SKM-1 (cell line): ENCODE measurements around the gene RIMBP2.

ENCODE experiments used
- DNase-seq: peaks from one replicate; lab custom pipeline; 2025; ENCODE audit not compliant: unreplicated experiment; lab: John Stamatoyannopoulos, UW

The RIMBP2 gene

GRCh38 chr12:130470969-130471368 is 245.1 kb downstream of the RIMBP2 start:
- DNase-seq, result no peak

DNA sequence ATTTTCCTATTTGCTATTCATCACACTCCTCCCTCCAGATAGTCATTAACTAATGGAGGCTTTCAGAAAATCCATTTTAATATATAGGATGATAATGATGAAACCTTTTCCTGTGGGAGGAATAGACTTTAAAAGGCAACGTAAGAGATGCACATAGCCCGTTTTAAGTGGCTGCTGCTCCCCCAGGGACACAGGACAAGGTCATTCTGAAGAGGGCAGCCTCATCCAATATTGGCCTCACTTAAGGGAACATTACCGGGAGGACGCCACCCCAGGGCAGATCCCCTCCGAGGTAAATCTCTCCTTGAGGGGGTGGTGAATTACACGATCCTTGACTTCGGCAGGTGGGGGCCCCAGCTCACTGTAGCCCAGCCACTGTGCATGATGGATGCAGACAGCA is 246.5 kb downstream of the RIMBP2 start:
- DNase-seq, result no peak

- DNase-seq, result no peak
Observed at GRCh38 chr12:130468700-130469245, 247.3 kb downstream of the RIMBP2 start.

DNA sequence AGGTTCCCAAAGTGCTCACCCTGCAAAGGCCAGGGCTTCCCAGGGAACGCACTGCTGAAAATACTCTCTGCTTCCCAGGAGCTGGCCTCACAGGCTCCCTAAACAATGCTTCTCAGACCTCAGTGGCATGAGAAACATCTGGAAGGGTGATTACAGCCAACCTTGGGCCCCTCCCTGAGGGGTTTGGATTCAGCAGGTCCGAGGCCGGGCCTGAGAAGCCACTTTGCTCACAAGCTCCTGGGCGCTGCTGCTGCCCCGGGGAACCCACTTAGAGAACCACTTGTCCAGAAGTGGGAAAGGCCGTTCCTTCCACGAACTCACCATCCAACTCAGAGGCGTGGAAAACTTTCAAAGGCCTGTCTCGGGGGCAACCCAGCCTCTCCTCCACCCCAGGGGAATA is 247.9 kb downstream of the RIMBP2 start:
- DNase-seq, result no peak

- no peak for DNase-seq
Observed at GRCh38 chr12:130465626-130466025, 250.5 kb downstream of the RIMBP2 start.

DNA sequence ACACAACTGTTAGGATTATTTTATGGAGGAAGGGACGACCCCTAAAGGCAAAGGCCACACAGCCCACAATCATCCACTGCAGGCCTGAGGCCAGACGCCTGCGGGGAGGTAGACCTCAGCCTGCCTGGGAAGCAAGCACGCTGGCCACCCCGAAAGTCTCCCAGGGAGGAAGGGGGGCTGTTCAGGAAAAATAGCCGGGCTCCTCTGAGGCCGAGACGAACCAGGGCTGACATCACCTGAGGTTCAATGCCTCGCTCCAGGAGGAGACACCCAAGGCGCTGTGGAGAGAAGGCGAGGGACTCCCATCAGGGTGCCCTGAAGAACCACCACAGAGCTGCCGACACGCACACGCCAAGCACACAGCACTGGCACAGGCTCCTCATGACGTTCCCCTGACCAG is 251.1 kb downstream of the RIMBP2 start:
- DNase-seq, result no peak

DNA sequence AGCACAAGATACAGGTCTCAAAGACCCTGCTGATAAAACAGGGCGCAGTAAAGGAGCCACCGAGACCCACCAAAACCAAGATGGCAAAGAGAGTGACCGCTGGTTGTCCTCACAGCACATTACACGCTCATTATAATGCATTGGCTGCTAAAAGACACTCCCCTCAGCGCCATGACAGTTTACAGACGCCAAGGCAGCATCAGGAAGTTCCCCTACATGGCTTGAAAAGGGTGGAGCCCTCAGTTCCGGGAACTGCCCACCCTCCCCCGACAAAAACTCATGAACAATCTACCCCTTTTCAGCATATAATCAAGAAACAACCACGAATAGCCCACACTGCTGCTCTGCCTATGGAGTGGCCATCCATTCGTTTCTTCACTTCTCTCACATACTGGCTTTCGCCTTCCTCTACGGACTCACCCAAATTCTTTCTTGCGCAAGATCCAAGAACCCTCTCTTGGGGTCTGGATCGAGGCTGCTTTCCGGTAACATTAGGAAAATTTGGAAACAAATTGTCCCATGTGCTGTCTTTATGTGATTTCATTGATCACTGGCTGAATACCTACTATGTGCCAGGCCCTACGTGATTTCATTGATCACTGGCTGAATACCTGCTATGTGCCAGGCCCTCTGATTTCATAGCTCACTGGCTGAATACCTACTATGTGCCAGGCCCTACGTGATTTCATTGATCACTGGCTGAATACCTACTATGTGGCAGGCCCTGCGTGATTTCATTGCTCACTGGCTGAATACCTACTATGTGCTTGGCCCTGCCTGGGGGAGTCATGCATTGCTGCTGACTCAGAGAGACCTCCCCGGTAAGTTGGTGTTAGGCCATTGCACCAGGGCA is 252.1 kb downstream of the RIMBP2 start:
- no peak for DNase-seq

DNA sequence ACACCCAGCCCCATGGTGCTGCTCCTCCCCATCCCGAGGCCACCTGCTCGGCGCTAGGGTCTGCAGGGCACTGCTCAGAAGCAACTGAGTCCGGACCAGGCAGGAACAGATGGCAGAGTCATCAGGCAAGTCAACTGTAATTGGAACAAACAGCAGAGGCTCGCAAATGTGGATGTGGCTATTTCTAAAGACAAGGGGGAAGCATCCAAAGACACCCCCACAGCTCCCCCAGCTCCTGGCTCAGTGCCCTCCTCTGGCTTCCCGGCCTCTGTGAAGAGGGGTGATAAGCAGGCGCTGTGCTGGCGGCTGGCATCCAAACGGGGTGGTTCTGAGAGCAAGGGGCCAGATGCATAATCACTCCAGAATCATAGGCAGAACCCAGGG is 252.8 kb downstream of the RIMBP2 start:
- DNase-seq, result no peak

- no peak for DNase-seq
Observed at GRCh38 chr12:130462558-130463274, 253.4 kb downstream of the RIMBP2 start.

GRCh38 chr12:130461839-130462557 is 254.1 kb downstream of the RIMBP2 start:
- DNase-seq, result no peak

DNA sequence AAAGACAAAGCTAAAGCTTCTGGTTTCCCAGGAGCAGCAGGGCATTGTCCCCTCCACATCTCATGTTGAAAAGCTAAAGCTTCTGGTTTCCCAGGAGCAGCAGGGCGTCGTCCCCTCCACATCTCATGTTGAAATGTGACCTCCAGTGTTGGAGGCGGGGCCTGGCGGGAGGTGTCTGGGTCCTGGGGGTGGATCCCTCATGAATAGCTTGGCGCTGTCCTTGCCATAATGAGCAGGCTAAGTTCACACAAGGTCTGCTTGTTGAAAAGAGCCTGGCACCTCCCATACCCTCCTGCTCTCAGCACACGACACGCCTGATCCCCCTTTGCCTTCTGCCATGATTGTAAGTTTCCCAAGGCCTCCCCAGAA is 254.7 kb downstream of the RIMBP2 start:
- no peak for DNase-seq

GRCh38 chr12:130460611-130461446 is 255.3 kb downstream of the RIMBP2 start:
- DNase-seq, result no peak

DNA sequence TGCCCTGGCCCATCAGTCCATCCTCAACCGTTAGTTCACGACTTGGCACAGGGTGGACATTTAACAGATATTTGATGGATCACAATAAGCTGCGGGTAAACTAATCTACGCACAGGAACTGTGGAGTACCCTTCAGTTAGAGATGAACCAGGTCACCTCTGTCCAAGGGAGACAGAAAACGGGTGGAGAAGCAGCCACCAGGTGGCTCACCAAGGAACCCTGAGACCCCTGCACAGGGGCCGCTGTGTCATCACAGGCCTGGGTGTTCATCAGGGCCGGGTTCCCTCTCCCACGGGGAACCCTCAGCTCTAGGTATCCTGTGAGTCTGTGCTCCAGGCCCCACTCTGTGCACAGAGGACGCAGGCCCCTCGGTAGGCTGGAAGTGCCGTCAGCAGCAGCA is 256.2 kb downstream of the RIMBP2 start:
- no peak for DNase-seq

- DNase-seq, result no peak
Observed at GRCh38 chr12:130458341-130458740, 257.8 kb downstream of the RIMBP2 start.

- no peak for DNase-seq
Observed at GRCh38 chr12:130457215-130457614, 258.9 kb downstream of the RIMBP2 start.

- DNase-seq, result no peak
Observed at GRCh38 chr12:130456375-130457199, 259.5 kb downstream of the RIMBP2 start.

DNA sequence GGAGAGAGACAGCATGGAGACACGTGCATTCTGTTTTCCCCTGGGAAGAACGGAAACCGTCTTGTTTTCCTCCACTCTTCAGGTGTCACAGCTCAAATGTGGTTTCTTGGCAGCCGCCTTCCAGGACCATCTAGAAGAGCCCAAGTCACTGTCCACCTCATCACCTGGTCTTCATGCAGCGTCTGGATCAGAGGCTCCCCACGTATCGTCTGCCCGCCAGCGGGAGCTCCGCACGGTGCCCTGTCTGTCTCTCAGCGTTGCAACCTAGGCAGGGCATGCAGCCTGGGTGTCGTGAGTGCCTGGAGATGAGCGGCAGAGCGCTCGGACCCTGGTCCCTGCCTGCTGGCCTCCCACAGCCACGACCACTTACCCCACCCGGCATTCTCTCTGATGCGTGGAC is 260.9 kb downstream of the RIMBP2 start:
- no peak for DNase-seq

DNA sequence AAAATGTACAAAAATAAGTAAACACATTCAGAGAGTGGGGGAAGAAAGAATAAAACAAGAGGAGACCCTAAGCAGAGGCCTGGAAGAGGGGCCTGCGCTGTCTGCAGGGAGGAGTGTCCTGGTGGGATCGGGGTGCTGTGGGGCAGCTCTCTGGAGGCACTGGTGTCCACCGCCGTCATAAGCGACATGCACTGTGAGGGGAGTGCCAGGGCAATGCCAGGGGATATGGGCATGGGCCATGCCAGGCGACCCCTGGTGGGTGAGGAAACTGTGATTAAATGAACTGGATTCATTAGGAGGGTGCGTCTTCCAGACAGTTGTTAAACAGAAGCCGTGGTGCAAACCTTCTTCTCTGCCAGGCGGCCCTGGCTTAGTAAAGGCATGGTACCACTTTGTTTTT is 261.8 kb downstream of the RIMBP2 start:
- no peak for DNase-seq

DNA sequence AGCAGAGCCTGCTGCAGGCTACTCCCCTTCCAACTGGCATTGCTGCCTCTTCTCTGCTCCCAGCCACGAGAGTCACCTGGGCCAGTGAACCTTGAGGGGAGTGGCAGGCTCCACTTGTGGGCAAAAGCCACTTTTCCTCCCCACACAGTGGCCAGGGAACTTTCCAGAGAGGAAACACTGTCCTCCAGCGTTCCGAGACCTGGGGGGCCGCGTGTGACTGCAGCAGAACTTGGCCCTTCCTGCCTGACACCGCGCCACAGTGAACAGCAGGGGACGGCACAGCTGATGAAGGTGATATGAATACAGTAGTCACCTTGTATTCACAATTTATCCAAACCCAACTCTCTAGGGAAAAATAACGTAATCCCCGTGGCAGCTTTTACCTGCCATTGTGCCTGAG is 263.6 kb downstream of the RIMBP2 start:
- no peak for DNase-seq
